K562 (cell line): ENCODE data around the gene PREX1. TPM values are rescaled to one million over a fixed set of nuclear protein-coding genes. Genes with fewer than 3 reads are reported as not detected.

Experiments
- ATAC-seq: fragments of 200-7000 bp; cut with Tn5 transposase; 3 replicates; pipeline ENCODE4 v1.9.1; 2020; ENCODE audit warnings: moderate library complexity
- BruUV-seq: library from RNA; stranded (reverse); fragments of 400-500 nt; replicated peaks from 2 replicates; lab custom pipeline; 2021; lab: Mats Ljungman, UMichigan
- CTCF ChIA-PET: fragments of 300-600 bp; formaldehyde crosslinking; extraction: SDS; loops from one replicate; lab custom pipeline; 2021; ENCODE audit warnings: low intra/inter-chr PET ratio; lab: Yijun Ruan, JAX
- POLR2A ChIA-PET: fragments of 300-600, 350-650 bp; sonication (Branson Sonifier 250); formaldehyde crosslinking; extraction: SDS; loops from one replicate; lab custom pipeline; 2021; ENCODE audit warnings: antibody characterized with exemption, inconsistent platforms; lab: Yijun Ruan, JAX
- DNase-seq, 4 experiments: peaks; one replicate each; pipeline versions ENCODE4 v3.0.0 to v3.0.0-alpha.2; 2011 to 2018; ENCODE audit warnings: low spot score in 3 of 4, mixed read lengths in 3 of 4; ENCODE audit errors: extremely low read depth in 1 of 4
- FAIRE-seq: peaks from 2 replicates; lab custom pipeline; 2011; peaks lifted over from hg19 to GRCh38; lab: Jason Lieb, UNC
- H2AFZ ChIP-seq: 2 replicates; pipeline ENCODE4 v1.6.0; 2011; ENCODE audit warnings: low read depth, low read length, control low read depth, inconsistent platforms
- H3K27ac ChIP-seq: fragments of 200-600 bp; 3 replicates; pipeline ENCODE4 v1.8.0; 2011; ENCODE audit warnings: low read depth, mild to moderate bottlenecking, control low read depth, inconsistent platforms, low read length, moderate library complexity, mixed read lengths; ENCODE audit errors: extremely low read depth
- H3K27me3 ChIP-seq, 2 experiments: fragments of 300-600 bp in 1 of 2; 2 replicates in 1 of 2; 3 replicates in 1 of 2; pipeline versions ENCODE4 v1.6.0 to v1.8.0; 2011; ENCODE audit warnings: inconsistent platforms in 2 of 2, low read length in 2 of 2, mild to moderate bottlenecking in 1 of 2, mixed read lengths in 1 of 2, moderate library complexity in 1 of 2; ENCODE audit not compliant: control insufficient read depth in 2 of 2, insufficient read depth in 2 of 2
- H3K36me3 ChIP-seq: fragments of 300-600 bp; 3 replicates; pipeline ENCODE4 v1.8.0; 2011; ENCODE audit warnings: mild to moderate bottlenecking, low read length, inconsistent platforms; ENCODE audit not compliant: control insufficient read depth, insufficient read depth
- H3K4me1 ChIP-seq, 2 experiments: fragments of 200-600 bp in 1 of 2; replicated peaks in 1 of 2; 2 replicates in 1 of 2; 3 replicates in 1 of 2; pipeline versions ENCODE4 v1.5.1 to v1.8.0; 2011; ENCODE audit warnings: inconsistent platforms in 2 of 2, low read length in 2 of 2, mild to moderate bottlenecking in 1 of 2, mixed read lengths in 1 of 2, moderate library complexity in 1 of 2; ENCODE audit not compliant: control insufficient read depth in 2 of 2, insufficient read depth in 2 of 2
- H3K4me2 ChIP-seq: 2 replicates; pipeline ENCODE4 v1.6.1; 2011; ENCODE audit warnings: low read length, control low read depth, inconsistent platforms, mixed read lengths; ENCODE audit not compliant: insufficient read depth
- H3K4me3 ChIP-seq: fragments of 200-600 bp; sonication (generic), shearing (Covaris generic); 2 replicates; pipeline ENCODE4 v1.5.1; 2016; ENCODE audit warnings: control low read depth, inconsistent platforms
- H3K79me2 ChIP-seq: fragments of 200-600 bp; 3 replicates; pipeline ENCODE4 v1.8.0; 2011; ENCODE audit warnings: low read length, inconsistent platforms; ENCODE audit not compliant: control insufficient read depth, insufficient read depth
- H3K9ac ChIP-seq, 2 experiments: 2 replicates each; pipeline versions ENCODE4 v1.6.0 to v1.6.1; 2011; ENCODE audit warnings: low read depth in 2 of 2, low read length in 2 of 2, control low read depth in 1 of 2, inconsistent platforms in 1 of 2, mild to moderate bottlenecking in 1 of 2, mixed read lengths in 1 of 2; ENCODE audit not compliant: insufficient read depth in 1 of 2
- H3K9me1 ChIP-seq: one replicate; pipeline ENCODE4 v1.6.0; 2011; ENCODE audit warnings: inconsistent platforms, mild to moderate bottlenecking, low read length, moderate library complexity; ENCODE audit not compliant: control insufficient read depth, insufficient read depth
- H3K9me3 ChIP-seq: replicated peaks from 2 replicates; pipeline ENCODE4 v1.5.1; 2011; ENCODE audit warnings: low read depth, low read length, inconsistent platforms; ENCODE audit not compliant: control insufficient read depth, insufficient read depth
- H4K20me1 ChIP-seq: replicated peaks from 2 replicates; pipeline ENCODE4 v1.6.1; 2011; ENCODE audit warnings: low read length, inconsistent platforms, mixed read lengths; ENCODE audit not compliant: control insufficient read depth, insufficient read depth
- BCOR ChIP-seq: fragments of 450-650 bp; IDR thresholded peaks from 2 replicates; pipeline ENCODE4 v1.6.1; 2016
- CBX1 ChIP-seq: sonication (generic); IDR thresholded peaks from 2 replicates; pipeline ENCODE4 v1.6.1; 2016; ENCODE audit warnings: antibody characterized with exemption, low read depth, mild to moderate bottlenecking
- HMG20A ChIP-seq: fragments of 450-650 bp; formaldehyde crosslinking; conservative IDR thresholded peaks from 2 replicates; pipeline ENCODE4 v1.4.0; 2020; ENCODE audit warnings: mild to moderate bottlenecking, mixed read lengths
- RBM25 ChIP-seq: fragments of 200-400 bp; formaldehyde crosslinking; IDR thresholded peaks from 2 replicates; pipeline ENCODE4 v1.6.1; 2018; ENCODE audit warnings: low read length, low read depth, moderate library complexity; ENCODE audit not compliant: severe bottlenecking
- TRIM25 ChIP-seq: fragments of 450-650 bp; IDR thresholded peaks from 2 replicates; pipeline ENCODE4 v1.7.0; 2016; ENCODE audit warnings: borderline replicate concordance
- ZNF445 ChIP-seq: fragments of 250-450 bp; sonication (Bioruptor Pico); IDR thresholded peaks from 2 replicates; pipeline ENCODE4 v1.4.0; 2020; ENCODE audit warnings: low read depth, mild to moderate bottlenecking, moderate library complexity
- WGBS: fragments of 100-300 bp; shearing (Covaris generic); methylation state at CpG from one replicate; pipeline ENCODE4 v1.1.6; 2016; ENCODE audit warnings: low coverage, mixed read lengths; ENCODE audit not compliant: insufficient coverage; ENCODE audit errors: missing lambda C conversion rate; 5-methylcytosine and 5-hydroxymethylcytosine counted together
- in situ Hi-C: fragments of 300-500 bp; cut with MboI; formaldehyde crosslinking; loops from 4 replicates; pipeline ENCODE4 v1.15.0; 2018; ENCODE audit warnings: inconsistent platforms, mixed read lengths
- intact Hi-C: fragments of 100-400 bp; cut with micrococcal nuclease; formaldehyde crosslinking; loops from 2 replicates; pipeline ENCODE4 v1.14.2; 2022
- polyA plus RNA-seq, 8 experiments: library from polyadenylated mRNA; depleted of rRNA in 4 of 8; stranded (reverse) in 5 of 8; unstranded in 3 of 8; fragments of >200 nt; fragmentation: Nextera tagmentation in 2 of 8; fragmentation: Illumina TruSeq in 1 of 8; extraction: Ambion mirVana in 2 of 8; extraction: Trizol in 1 of 8; gene quantifications; 2 replicates each; pipeline versions ENCODE4 v1.2.1 to v1.2.3, GENCODE V29; 2011 to 2014; ENCODE audit warnings: inconsistent platforms in 1 of 8, missing spikeins in 1 of 8
- total RNA-seq, 7 experiments: library from RNA; depleted of rRNA in 6 of 7; stranded (reverse); fragments of >200 nt in 6 of 7; fragmentation: Illumina TruSeq in 2 of 7; extraction: Trizol in 2 of 7; gene quantifications; 2 replicates each; pipeline versions ENCODE4 v1.2.1 to v1.2.3, GENCODE V29; 2011 to 2021; ENCODE audit warnings: low replicate concordance in 1 of 7

Gene PREX1
- total and polyA plus RNA-seq, 9 of the 15 experiments (the other 6 are each of a cell fraction or from before 2014, with no cell fraction given), result 0.37 to 10.4 (median 4.8) TPM

- ATAC-seq (no peak), DNase-seq (no peak)
- Histone ChIP-seq H3K9ac (no peak overlapping the region), H3K36me3 (no peaks in the 10 kb centered on the region), H3K27me3 (peaks cover 0 to 15% of the 10 kb centered on the region in 2 experiments; a peak in 3 of 5 replicates), H3K79me2 (no peaks in the 10 kb centered on the region), H3K4me3 (no peak overlapping the region), H3K27ac (no peak overlapping the region), H3K9me3 (no peaks in the 10 kb centered on the region), H3K4me2 (no peak overlapping the region), H4K20me1 (no peaks in the 10 kb centered on the region; the same call in 1 of the 2 replicates)
- CTCF ChIA-PET, result no interaction called here
- intact Hi-C loops, result no loop called here
- no TSS peak for BruUV-seq
- WGBS, result 11% methylated on average over 15 of the region's 16 CpGs
- in situ Hi-C loops, result no loop called here
- TF ChIP-seq BCOR, result 0 out of 2 replicates have a peak, but pooled peaks have one; percentile 27
- 0 out of 2 replicates have a peak, but pooled peaks have one; percentile 29 for TF ChIP-seq CBX1
- no peak for TF ChIP-seq ZNF445 (CRISPR knock-in tag)
- TF ChIP-seq RBM25, result peak; percentile 51
- TF ChIP-seq HMG20A, result no peak
- TF ChIP-seq TRIM25, result no peak
- TF ChIP-seq, all 486 proteins: peak for 3
- Histone ChIP-seq H3K4me1 (peaks cover 4 to 11% of the 10 kb centered on the region in 2 experiments; a peak in 3 of 5 replicates), H3K9me1 (peaks cover 3% of the 10 kb centered on the region), H2AFZ (no peak overlapping the region)
- POLR2A ChIA-PET, result interaction anchor here (1.1 kb wide), 1 partner anchor 20 kb away, joined by 3 read pairs; no protein-coding TSS in a partner anchor
- FAIRE-seq, result no peak
These were observed 23.4 kb downstream of the PREX1 start for GRCh38 chr20:48804300-48804980.
